CD4-positive, CD25-positive, alpha-beta regulatory T cell (primary cell): ENCODE measurements around the gene DYNC2H1. TPM values are rescaled to one million over a fixed set of nuclear protein-coding genes. Genes with fewer than 3 reads are reported as not detected.

Experiments
- ATAC-seq, 2 donors: fragments of 150-1000 bp; cut with Tn5 transposase; one replicate each; pipeline ENCODE4 v1.10.0; 2021; ENCODE audit warnings: low read depth in 2 of 2, moderate number of reproducible peaks in 2 of 2, moderate library complexity in 1 of 2
- DNase-seq, 3 donors: peaks; one replicate each; pipeline versions ENCODE4 v3.0.0 to v3.0.0-alpha.2; 2012 to 2022; ENCODE audit warnings: mixed read lengths in 1 of 3
- H3K27ac ChIP-seq: one replicate; pipeline ENCODE4 v1.7.0; 2013; ENCODE audit warnings: mild to moderate bottlenecking, low read length; ENCODE audit not compliant: insufficient read depth, poor library complexity, severe bottlenecking
- H3K27me3 ChIP-seq: one replicate; pipeline ENCODE4 v1.7.0; 2013; ENCODE audit warnings: low read length; ENCODE audit not compliant: control insufficient read depth, insufficient read depth
- H3K36me3 ChIP-seq: one replicate; pipeline ENCODE4 v1.7.0; 2013; ENCODE audit warnings: mild to moderate bottlenecking, low read length, moderate library complexity; ENCODE audit not compliant: control insufficient read depth, insufficient read depth
- H3K4me1 ChIP-seq: 2 replicates; pipeline ENCODE4 v1.7.0; 2013; ENCODE audit warnings: mild to moderate bottlenecking, low read length; ENCODE audit not compliant: insufficient read depth, control insufficient read depth, poor library complexity, severe bottlenecking
- H3K4me3 ChIP-seq: one replicate; pipeline ENCODE4 v1.7.0; 2013; ENCODE audit warnings: low read depth, mild to moderate bottlenecking, low read length, moderate library complexity
- H3K9me3 ChIP-seq, 2 experiments: 1 replicate in 1 of 2; 2 replicates in 1 of 2; pipeline ENCODE4 v1.7.0; 2013; ENCODE audit warnings: low read length in 2 of 2, mild to moderate bottlenecking in 1 of 2, moderate library complexity in 1 of 2; ENCODE audit not compliant: control insufficient read depth in 2 of 2
- H3K27ac Mint-ChIP-seq, 3 donors: one replicate each; pipeline ENCODE4 v1.8.0; 2020 to 2022; ENCODE audit warnings: mild to moderate bottlenecking in 3 of 3, mixed read lengths in 3 of 3, moderate library complexity in 2 of 3
- H3K27me3 Mint-ChIP-seq: one replicate; pipeline ENCODE4 v1.8.0; 2022; ENCODE audit warnings: mild to moderate bottlenecking, mixed read lengths
- H3K36me3 Mint-ChIP-seq: one replicate; pipeline ENCODE4 v1.8.0; 2020; ENCODE audit warnings: mixed read lengths
- H3K4me1 Mint-ChIP-seq, 4 donors: one replicate each; pipeline ENCODE4 v1.8.0; 2020 to 2022; ENCODE audit warnings: mixed read lengths in 4 of 4, mild to moderate bottlenecking in 1 of 4
- H3K4me3 Mint-ChIP-seq, 4 donors: one replicate each; pipeline ENCODE4 v1.8.0; 2020 to 2022; ENCODE audit warnings: mild to moderate bottlenecking in 4 of 4, mixed read lengths in 4 of 4, moderate library complexity in 3 of 4
- H3K9me3 Mint-ChIP-seq, 7 donors: one replicate each; pipeline ENCODE4 v1.8.0; 2020 to 2022; ENCODE audit warnings: mixed read lengths in 7 of 7, mild to moderate bottlenecking in 3 of 7, moderate library complexity in 2 of 7
- polyA plus RNA-seq, 4 donors: library from polyadenylated mRNA; unstranded; fragments of 300-500 nt; fragmentation: Illumina TruSeq; gene quantifications; one replicate each; pipeline ENCODE4 v1.2.3, GENCODE V29; 2021
- total RNA-seq: library from RNA; stranded (reverse); gene quantifications from one replicate; pipeline ENCODE4 v1.2.3, GENCODE V29; 2022

DYNC2H1 gene
- total and polyA plus RNA-seq, 5 donors from 2014 or later, result 0.10 to 1.8 (median 0.18) TPM

GRCh38 chr11:103202048-103202651 is 92.9 kb downstream of the DYNC2H1 start:
- no peaks in the 10 kb centered on the region for H3K4me1 Mint-ChIP-seq
- H3K4me3 Mint-ChIP-seq, result no peak overlapping the region
- H3K27ac Mint-ChIP-seq, result no peak overlapping the region
- no peaks in the 10 kb centered on the region for H3K27me3 Mint-ChIP-seq
- H3K9me3 Mint-ChIP-seq, result no peaks in the 10 kb centered on the region
- Histone ChIP-seq H3K27ac (no peak overlapping the region), H3K27me3 (no peaks in the 10 kb centered on the region), H3K4me3 (no peak overlapping the region), H3K4me1 (no peaks in the 10 kb centered on the region), H3K9me3 (no peaks in the 10 kb centered on the region), H3K36me3 (no peaks in the 10 kb centered on the region)
- ATAC-seq (no peak), DNase-seq (peak in 1 of 3 donors; percentile 14)
- H3K36me3 Mint-ChIP-seq, result no peaks in the 10 kb centered on the region

- Mint-ChIP-seq H3K4me3 (no peak overlapping the region), H3K36me3 (no peaks in the 10 kb centered on the region), H3K4me1 (no peaks in the 10 kb centered on the region), H3K9me3 (no peaks in the 10 kb centered on the region), H3K27ac (no peak overlapping the region), H3K27me3 (no peaks in the 10 kb centered on the region)
- Histone ChIP-seq H3K9me3 (no peaks in the 10 kb centered on the region), H3K4me3 (no peak overlapping the region), H3K27me3 (no peaks in the 10 kb centered on the region), H3K4me1 (no peaks in the 10 kb centered on the region), H3K27ac (no peak overlapping the region), H3K36me3 (no peaks in the 10 kb centered on the region)
- no peak for ATAC-seq
- DNase-seq, result no peak
Observed at GRCh38 chr11:103210543-103210942, 101.3 kb downstream of the DYNC2H1 start.

GRCh38 chr11:103215812-103216211 is 106.6 kb downstream of the DYNC2H1 start:
- DNase-seq (no peak), ATAC-seq (no peak)
- H3K4me3 ChIP-seq, result no peak overlapping the region
- H3K27ac ChIP-seq, result no peak overlapping the region
- H3K36me3 Mint-ChIP-seq, result no peaks in the 10 kb centered on the region
- H3K27me3 ChIP-seq, result no peaks in the 10 kb centered on the region
- no peaks in the 10 kb centered on the region for H3K9me3 Mint-ChIP-seq
- no peaks in the 10 kb centered on the region for H3K4me1 Mint-ChIP-seq
- no peak overlapping the region for H3K27ac Mint-ChIP-seq
- no peaks in the 10 kb centered on the region for H3K27me3 Mint-ChIP-seq
- H3K36me3 ChIP-seq, result no peaks in the 10 kb centered on the region
- H3K9me3 ChIP-seq, result no peaks in the 10 kb centered on the region
- H3K4me1 ChIP-seq, result no peaks in the 10 kb centered on the region
- H3K4me3 Mint-ChIP-seq, result no peak overlapping the region

- ATAC-seq (no peak), DNase-seq (no peak)
- no peaks in the 10 kb centered on the region for H3K4me1 Mint-ChIP-seq
- Histone ChIP-seq H3K36me3 (no peaks in the 10 kb centered on the region), H3K27ac (no peak overlapping the region), H3K4me1 (no peaks in the 10 kb centered on the region), H3K9me3 (no peaks in the 10 kb centered on the region), H3K27me3 (no peaks in the 10 kb centered on the region), H3K4me3 (no peak overlapping the region)
- no peaks in the 10 kb centered on the region for H3K27me3 Mint-ChIP-seq
- no peaks in the 10 kb centered on the region for H3K36me3 Mint-ChIP-seq
- no peaks in the 10 kb centered on the region for H3K9me3 Mint-ChIP-seq
- H3K4me3 Mint-ChIP-seq, result no peak overlapping the region
- H3K27ac Mint-ChIP-seq, result no peak overlapping the region
Observed at GRCh38 chr11:103220133-103220532, 110.9 kb downstream of the DYNC2H1 start.

- Mint-ChIP-seq H3K4me1 (no peaks in the 10 kb centered on the region), H3K9me3 (peaks cover 0 to 2% (median 0%) of the 10 kb centered on the region in 7 donors), H3K27ac (no peak overlapping the region), H3K36me3 (no peaks in the 10 kb centered on the region), H3K27me3 (no peaks in the 10 kb centered on the region), H3K4me3 (no peak overlapping the region)
- Histone ChIP-seq H3K27ac (no peak overlapping the region), H3K36me3 (no peaks in the 10 kb centered on the region), H3K9me3 (no peaks in the 10 kb centered on the region), H3K4me1 (no peaks in the 10 kb centered on the region), H3K4me3 (no peak overlapping the region), H3K27me3 (no peaks in the 10 kb centered on the region)
- DNase-seq (no peak), ATAC-seq (no peak)
Observed at GRCh38 chr11:103222806-103223205, 113.6 kb downstream of the DYNC2H1 start.

GRCh38 chr11:103228807-103229206 is 119.6 kb downstream of the DYNC2H1 start:
- H3K9me3 Mint-ChIP-seq, result peaks cover 0 to 2% (median 0%) of the 10 kb centered on the region in 7 donors
- H3K4me3 ChIP-seq, result no peak overlapping the region
- H3K36me3 Mint-ChIP-seq, result no peaks in the 10 kb centered on the region
- ATAC-seq (no peak), DNase-seq (no peak)
- no peaks in the 10 kb centered on the region for H3K9me3 ChIP-seq
- H3K27me3 ChIP-seq, result no peaks in the 10 kb centered on the region
- no peak overlapping the region for H3K4me3 Mint-ChIP-seq
- H3K27ac Mint-ChIP-seq, result no peak overlapping the region
- H3K27me3 Mint-ChIP-seq, result no peaks in the 10 kb centered on the region
- no peaks in the 10 kb centered on the region for H3K36me3 ChIP-seq
- H3K4me1 Mint-ChIP-seq, result no peaks in the 10 kb centered on the region
- no peak overlapping the region for H3K27ac ChIP-seq
- H3K4me1 ChIP-seq, result no peaks in the 10 kb centered on the region

- H3K27me3 Mint-ChIP-seq, result no peaks in the 10 kb centered on the region
- H3K36me3 ChIP-seq, result no peaks in the 10 kb centered on the region
- no peak overlapping the region for H3K27ac Mint-ChIP-seq
Observed at GRCh38 chr11:103234974-103235373, 125.7 kb downstream of the DYNC2H1 start.

GRCh38 chr11:103241574-103241973 is 132.3 kb downstream of the DYNC2H1 start:
- Mint-ChIP-seq H3K27me3 (no peaks in the 10 kb centered on the region), H3K4me3 (no peak overlapping the region), H3K36me3 (no peaks in the 10 kb centered on the region), H3K27ac (no peak overlapping the region), H3K4me1 (no peaks in the 10 kb centered on the region), H3K9me3 (peaks cover 0 to 2% (median 0%) of the 10 kb centered on the region in 7 donors)
- DNase-seq (no peak), ATAC-seq (no peak)
- H3K27ac ChIP-seq, result no peak overlapping the region
- no peaks in the 10 kb centered on the region for H3K27me3 ChIP-seq
- no peaks in the 10 kb centered on the region for H3K9me3 ChIP-seq
- no peaks in the 10 kb centered on the region for H3K36me3 ChIP-seq
- no peak overlapping the region for H3K4me3 ChIP-seq
- H3K4me1 ChIP-seq, result no peaks in the 10 kb centered on the region

More at GRCh38 chr11:103234974-103235373, 125.7 kb downstream of the DYNC2H1 start:
- H3K4me1 ChIP-seq, result no peaks in the 10 kb centered on the region
- no peaks in the 10 kb centered on the region for H3K9me3 ChIP-seq
- no peaks in the 10 kb centered on the region for H3K27me3 ChIP-seq
- Mint-ChIP-seq H3K9me3 (no peaks in the 10 kb centered on the region), H3K4me1 (no peaks in the 10 kb centered on the region), H3K36me3 (no peaks in the 10 kb centered on the region), H3K4me3 (no peak overlapping the region)
- ATAC-seq, result no peak
- H3K4me3 ChIP-seq, result no peak overlapping the region
- no peak for DNase-seq
- no peak overlapping the region for H3K27ac ChIP-seq
